DND-41 (cell line): Measurements from ENCODE around the gene GPR37L1.

Experiments used
- ATAC-seq: fragments of 200-7000 bp; cut with Tn5 transposase; 3 replicates; pipeline ENCODE4 v1.9.1; 2021; ENCODE audit warnings: low read depth; ENCODE audit not compliant: insufficient read depth
- DNase-seq: peaks from one replicate; pipeline ENCODE4 v3.0.0-alpha.2; 2020
- H2AFZ ChIP-seq: 2 replicates; pipeline ENCODE4 v1.6.0; 2012; ENCODE audit warnings: low read depth, low read length
- H3K27ac ChIP-seq: 2 replicates; pipeline ENCODE4 v1.5.1; 2012; ENCODE audit warnings: low read length, inconsistent platforms
- H3K27me3 ChIP-seq: fragments of 200-600 bp; sonication (generic); 2 replicates; pipeline ENCODE4 v1.6.0; 2012; ENCODE audit warnings: low read length, mild to moderate bottlenecking, inconsistent platforms; ENCODE audit not compliant: insufficient read depth, poor library complexity
- H3K36me3 ChIP-seq: 2 replicates; pipeline ENCODE4 v1.5.1; 2012; ENCODE audit warnings: low read length, inconsistent platforms; ENCODE audit not compliant: insufficient read depth
- H3K4me1 ChIP-seq: 2 replicates; pipeline ENCODE4 v1.5.1; 2012; ENCODE audit warnings: mild to moderate bottlenecking, low read length; ENCODE audit not compliant: insufficient read depth
- H3K4me2 ChIP-seq: 2 replicates; pipeline ENCODE4 v1.6.0; 2012; ENCODE audit warnings: mild to moderate bottlenecking, moderate library complexity, low read length, inconsistent platforms; ENCODE audit not compliant: insufficient read depth
- H3K4me3 ChIP-seq, 2 experiments: fragments of 200-600 bp in 1 of 2; shearing (Covaris generic) in 1 of 2; 2 replicates each; pipeline ENCODE4 v1.5.1; 2012 to 2016; ENCODE audit warnings: inconsistent platforms in 2 of 2, low read length in 2 of 2, mild to moderate bottlenecking in 2 of 2, low read depth in 1 of 2, moderate library complexity in 1 of 2
- H3K79me2 ChIP-seq: 2 replicates; pipeline ENCODE4 v1.6.0; 2012; ENCODE audit warnings: low read length, inconsistent platforms; ENCODE audit not compliant: insufficient read depth
- H3K9ac ChIP-seq: 2 replicates; pipeline ENCODE4 v1.6.0; 2012; ENCODE audit warnings: low read depth, mild to moderate bottlenecking, inconsistent platforms, low read length, moderate library complexity
- H3K9me3 ChIP-seq: 2 replicates; pipeline ENCODE4 v1.5.1; 2012; ENCODE audit warnings: low read length, moderate library complexity, mild to moderate bottlenecking, inconsistent platforms; ENCODE audit not compliant: insufficient read depth, severe bottlenecking
- H4K20me1 ChIP-seq: 2 replicates; pipeline ENCODE4 v1.6.0; 2012; ENCODE audit warnings: low read length; ENCODE audit not compliant: insufficient read depth
- CTCF ChIP-seq: IDR thresholded peaks from 2 replicates; pipeline ENCODE4 v1.5.1; 2012; ENCODE audit warnings: borderline replicate concordance, low read length, moderate library complexity, mild to moderate bottlenecking; ENCODE audit not compliant: poor library complexity, severe bottlenecking; ENCODE audit errors: extremely low read depth
- EZH2 ChIP-seq: IDR thresholded peaks from 3 replicates; pipeline ENCODE4 v1.6.1; 2012; ENCODE audit warnings: borderline replicate concordance, low read depth, mild to moderate bottlenecking, moderate library complexity, low read length, inconsistent platforms; ENCODE audit not compliant: severe bottlenecking

Gene GPR37L1

DNA sequence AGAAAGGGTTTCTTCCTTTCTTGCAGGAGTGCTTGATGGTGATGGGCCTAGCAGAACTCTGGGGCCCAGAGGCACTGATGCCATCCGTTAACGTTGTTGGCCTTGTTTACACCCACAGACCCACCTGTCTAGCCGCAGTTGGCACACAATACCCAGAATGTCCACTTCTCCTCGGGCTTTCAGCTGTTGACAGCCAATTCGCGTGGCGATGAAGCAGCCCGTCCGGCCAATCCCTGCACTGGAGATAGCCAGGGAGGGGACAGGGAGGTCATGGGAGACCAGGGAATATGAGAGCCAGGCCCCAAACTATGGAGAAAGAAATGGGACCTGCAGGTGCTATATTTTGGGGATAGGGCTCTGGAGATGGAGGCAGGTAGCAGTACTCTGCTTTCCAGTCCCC, 27.5 kb downstream of the GPR37L1 start:
- no peak overlapping the region for H3K27ac ChIP-seq
- no peak overlapping the region for H2AFZ ChIP-seq
- no peaks in the 10 kb centered on the region for H4K20me1 ChIP-seq
- H3K4me3 ChIP-seq = no peak overlapping the region
- TF ChIP-seq CTCF = no peak
- TF ChIP-seq EZH2 = no peak
- no peaks in the 10 kb centered on the region for H3K27me3 ChIP-seq
- no peak overlapping the region for H3K9ac ChIP-seq
- peaks cover 1% of the 10 kb centered on the region; the same call in 1 of the 2 replicates for H3K79me2 ChIP-seq
- H3K4me1 ChIP-seq = peaks cover 9% of the 10 kb centered on the region
- ATAC-seq = no peak
- H3K36me3 ChIP-seq = peaks cover 71% of the 10 kb centered on the region
- DNase-seq = no peak
- H3K4me2 ChIP-seq = no peak overlapping the region
- H3K9me3 ChIP-seq = no peaks in the 10 kb centered on the region

- Histone ChIP-seq H3K4me1 (peaks cover 5% of the 10 kb centered on the region), H3K27me3 (no peaks in the 10 kb centered on the region), H2AFZ (no peak overlapping the region)
Observed at GRCh38 chr1:202150602-202151001, 27.9 kb downstream of the GPR37L1 start.

GRCh38 chr1:202151045-202151444, 28.3 kb downstream of the GPR37L1 start:
- no peak overlapping the region for H2AFZ ChIP-seq
- ATAC-seq = no peak
- H3K4me1 ChIP-seq = peaks cover under 1% of the 10 kb centered on the region; the same call in 1 of the 2 replicates
- H3K36me3 ChIP-seq = peaks cover 79% of the 10 kb centered on the region
- H3K4me3 ChIP-seq = no peak overlapping the region
- H3K79me2 ChIP-seq = no peaks in the 10 kb centered on the region
- H3K9me3 ChIP-seq = no peaks in the 10 kb centered on the region
- H3K27ac ChIP-seq = no peak overlapping the region
- no peak overlapping the region for H3K4me2 ChIP-seq
- TF ChIP-seq EZH2 = no peak
- TF ChIP-seq CTCF = no peak
- DNase-seq = no peak
- H4K20me1 ChIP-seq = no peaks in the 10 kb centered on the region
- H3K9ac ChIP-seq = no peak overlapping the region
- no peaks in the 10 kb centered on the region for H3K27me3 ChIP-seq

More at GRCh38 chr1:202150602-202151001, 27.9 kb downstream of the GPR37L1 start:
- H3K9ac ChIP-seq = no peak overlapping the region
- H3K27ac ChIP-seq = no peak overlapping the region
- DNase-seq (no peak), ATAC-seq (no peak)
- H3K36me3 ChIP-seq = peaks cover 76% of the 10 kb centered on the region
- no peaks in the 10 kb centered on the region for H3K9me3 ChIP-seq
- no peak for TF ChIP-seq CTCF
- no peak for TF ChIP-seq EZH2
- no peak overlapping the region for H3K4me2 ChIP-seq
- no peaks in the 10 kb centered on the region for H4K20me1 ChIP-seq
- no peak overlapping the region for H3K4me3 ChIP-seq
- no peaks in the 10 kb centered on the region for H3K79me2 ChIP-seq

DNA sequence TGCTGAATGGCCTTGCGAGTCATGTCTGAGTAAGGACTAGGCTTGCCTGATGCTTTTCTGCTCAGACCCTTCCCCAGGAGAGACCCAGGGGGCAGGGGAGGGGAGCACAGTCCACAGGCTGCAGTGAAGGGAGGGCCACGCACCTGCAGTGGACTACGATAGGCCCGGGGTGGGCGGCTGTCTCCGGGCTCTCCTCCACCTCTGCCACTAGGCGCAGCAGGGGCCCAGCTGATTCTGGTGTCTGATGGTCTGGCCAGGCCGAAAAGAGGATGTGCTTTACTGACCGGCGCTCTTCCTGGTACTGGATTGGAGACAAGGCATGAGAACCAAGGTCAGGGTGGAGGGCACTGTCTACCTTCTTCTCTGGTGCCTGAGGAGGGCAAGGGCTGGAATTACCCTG, 29.7 kb downstream of the GPR37L1 start:
- no peak overlapping the region for H3K9ac ChIP-seq
- ATAC-seq = no peak
- peaks cover 85% of the 10 kb centered on the region for H3K36me3 ChIP-seq

More for the DNA sequence above, 29.7 kb downstream of the GPR37L1 start:
- no peak overlapping the region for H3K4me2 ChIP-seq
- no peaks in the 10 kb centered on the region for H3K9me3 ChIP-seq
- no peak overlapping the region for H3K4me3 ChIP-seq
- DNase-seq = no peak
- no peaks in the 10 kb centered on the region for H4K20me1 ChIP-seq
- no peak overlapping the region for H2AFZ ChIP-seq
- H3K4me1 ChIP-seq = no peaks in the 10 kb centered on the region; the same call in 1 of the 2 replicates
- H3K79me2 ChIP-seq = no peaks in the 10 kb centered on the region
- TF ChIP-seq CTCF (no peak), EZH2 (no peak)
- no peak overlapping the region for H3K27ac ChIP-seq
- no peaks in the 10 kb centered on the region for H3K27me3 ChIP-seq
